Motor neuron (in vitro differentiated cells): Measurements from ENCODE around the gene STAT1. TPM values are rescaled to one million over a fixed set of nuclear protein-coding genes. Genes with fewer than 3 reads are reported as not detected.

Experiments used
- ATAC-seq, 8 experiments: fragments of 200-7000 bp; cut with Tn5 transposase; replicated peaks in 6 of 8; 2 replicates each; pipeline ENCODE4 v1.8.0; 2021; ENCODE audit warnings: mild to moderate bottlenecking in 8 of 8, moderate library complexity in 8 of 8
- H3K27ac ChIP-seq, 2 donors: fragments of 250-450 bp; sonication (Bioruptor Pico); 2 replicates each; pipeline ENCODE4 v1.9.0; 2021; ENCODE audit warnings: antibody characterized with exemption in 2 of 2, mild to moderate bottlenecking in 2 of 2, moderate library complexity in 1 of 2
- H3K4me1 ChIP-seq, 2 donors: fragments of 250-450 bp; sonication (Bioruptor Pico); replicated peaks in 1 of 2; 2 replicates each; pipeline ENCODE4 v1.6.1; 2021; ENCODE audit warnings: antibody characterized with exemption in 2 of 2, mild to moderate bottlenecking in 2 of 2, moderate library complexity in 1 of 2
- H3K4me3 ChIP-seq, 5 donors: fragments of 250-450 bp; sonication (Bioruptor Pico); 2 replicates each; pipeline ENCODE4 v1.9.0; 2021; ENCODE audit warnings: antibody characterized with exemption in 5 of 5, mild to moderate bottlenecking in 5 of 5, moderate library complexity in 4 of 5
- WGBS, 10 experiments: fragments of 450-650 bp; shearing (Covaris generic); methylation state at CpG; one replicate each; pipeline ENCODE4 v1.0.0; 2022; 5-methylcytosine and 5-hydroxymethylcytosine counted together
- in situ Hi-C, 9 experiments: fragments of 400-800 bp; cut with MboI; loops; one replicate each; pipeline ENCODE4 v1.15.0; 2021; ENCODE audit warnings: low sequenced_read_pairs in 9 of 9, low pct_unique_long_range_greater_than_20kb in 2 of 9; ENCODE audit not compliant: unreplicated experiment in 9 of 9
- total RNA-seq, 8 experiments: library from RNA; unstranded; fragments of 300-600 nt; gene quantifications; 2 replicates each; pipeline versions ENCODE4 v1.2.3 to v1.2.4, GENCODE V29; 2022

STAT1 gene
- 100 to 1,000 TPM in 1 of 8 experiments, 10 to 100 TPM in 7; 14.8 to 126 (median 39.0) TPM for total RNA-seq

- Histone ChIP-seq H3K4me3 (peak within 1 kb of the TSS; percentile 85 to 97 (median 91)), H3K4me1 (peaks cover 4 to 9% of the 10 kb centered on the region in 2 donors), H3K27ac (peak within 1 kb of the TSS; percentile 65 to 74)
- WGBS, 10 experiments: 0 to 7% (median 0%) methylated on average over 1 to 12 of the region's 68 CpGs; no CpG with 5 or more reads in 3 of the 10 experiments
- in situ Hi-C loops: no loop called here
- peak; percentile 87 to 96 (median 94) for ATAC-seq
These were observed at the start of gene STAT1 for GRCh38 chr2:191013932-191014652. Gene STAT1 (minus strand): TSS chr2:191014171. CDS start chr2:191010003, 4,168 bp downstream.

GRCh38 chr2:191063584-191063983 lies 49.6 kb upstream of the STAT1 start:
- H3K4me3 ChIP-seq: no peak overlapping the region
- no peak overlapping the region for H3K27ac ChIP-seq
- in situ Hi-C loops: loop anchor here in 2 of 9 experiments (25.0 kb wide), 3 partner anchors 99 to 449 kb away; partner anchors contain the start of gene STAT4 (in 2 of the 2)
- 71 to 100% (median 83%) methylated on average over 1 of the region's 1 CpG; no CpG with 5 or more reads in 5 of the 10 experiments for WGBS, 10 experiments
- H3K4me1 ChIP-seq: peaks cover 0 to 2% of the 10 kb centered on the region in 2 donors
- ATAC-seq: no peak

GRCh38 chr2:191061381-191061980 lies 47.5 kb upstream of the STAT1 start:
- H3K27ac ChIP-seq: no peak overlapping the region
- no peak overlapping the region for H3K4me3 ChIP-seq
- no peaks in the 10 kb centered on the region for H3K4me1 ChIP-seq
- 26 to 100% (median 90%) methylated on average over 2 to 4 of the region's 4 CpGs for WGBS, 10 experiments
- in situ Hi-C loops: loop anchor here in 2 of 9 experiments (25.0 kb wide), 3 partner anchors 101 to 451 kb away; partner anchors contain the start of gene STAT4 (in 2 of the 2)
- no peak for ATAC-seq

GRCh38 chr2:191059308-191059707 lies 45.3 kb upstream of the STAT1 start:
- H3K4me1 ChIP-seq: no peaks in the 10 kb centered on the region
- ATAC-seq: no peak
- no peak overlapping the region for H3K4me3 ChIP-seq
- in situ Hi-C loops: loop anchor here in 3 of 9 experiments (10.0 to 25.0 kb wide), 4 partner anchors 103 to 455 kb away; partner anchors contain the start of gene STAT4 (in 2 of the 3)
- WGBS, 10 experiments: 29 to 100% (median 81%) methylated on average over 1 to 3 of the region's 3 CpGs; no CpG with 5 or more reads in 2 of the 10 experiments
- no peak overlapping the region for H3K27ac ChIP-seq

- Histone ChIP-seq H3K4me1 (peaks cover 4 to 5% of the 10 kb centered on the region in 2 donors), H3K27ac (no peak overlapping the region), H3K4me3 (no peak overlapping the region)
- ATAC-seq: no peak
- in situ Hi-C loops: loop anchor here in 3 of 9 experiments (10.0 to 25.0 kb wide), 4 partner anchors 106 to 459 kb away; partner anchors contain the start of gene STAT4 (in 2 of the 3)
- WGBS, 10 experiments: 60 to 100% (median 93%) methylated on average over 1 to 2 of the region's 2 CpGs; no CpG with 5 or more reads in 2 of the 10 experiments
These were observed 42.3 kb upstream of the STAT1 start for GRCh38 chr2:191056228-191056627.

- no peak for ATAC-seq
- Histone ChIP-seq H3K4me1 (peaks cover 4 to 5% of the 10 kb centered on the region in 2 donors), H3K4me3 (no peak overlapping the region), H3K27ac (no peak overlapping the region)
- in situ Hi-C loops: loop anchor here in 3 of 9 experiments (10.0 to 25.0 kb wide), 4 partner anchors 109 to 462 kb away; partner anchors contain the start of gene STAT4 (in 2 of the 3)
- 60 to 93% (median 80%) methylated on average over 1 to 6 of the region's 6 CpGs for WGBS, 10 experiments
These were observed 39.3 kb upstream of the STAT1 start for GRCh38 chr2:191053256-191053655.

GRCh38 chr2:191051825-191052778 lies 38.1 kb upstream of the STAT1 start:
- H3K4me3 ChIP-seq: no peak overlapping the region
- in situ Hi-C loops: loop anchor here in 3 of 9 experiments (10.0 to 25.0 kb wide), 4 partner anchors 110 to 463 kb away; partner anchors contain the start of gene STAT4 (in 2 of the 3)
- 16 to 40% (median 28%) methylated on average over 4 to 10 of the region's 10 CpGs for WGBS, 10 experiments
- ATAC-seq: peak in 7 of 8 experiments; percentile 21 to 53 (median 31)
- H3K27ac ChIP-seq: no peak overlapping the region
- peaks cover 4 to 5% of the 10 kb centered on the region in 2 donors for H3K4me1 ChIP-seq

- ATAC-seq: no peak
These were observed 37.2 kb upstream of the STAT1 start for GRCh38 chr2:191051177-191051576.

GRCh38 chr2:191050640-191050987 lies 36.6 kb upstream of the STAT1 start:
- no peak overlapping the region for H3K27ac ChIP-seq
- WGBS, 10 experiments: 0 to 75% (median 40%) methylated on average over 1 of the region's 1 CpG; no CpG with 5 or more reads in 5 of the 10 experiments
- H3K4me1 ChIP-seq: peaks cover 4 to 5% of the 10 kb centered on the region in 2 donors
- no peak overlapping the region for H3K4me3 ChIP-seq
- ATAC-seq: peak in 1 of 8 experiments; percentile 24
- in situ Hi-C loops: loop anchor here in 3 of 9 experiments (10.0 to 25.0 kb wide), 4 partner anchors 112 to 464 kb away; partner anchors contain the start of gene STAT4 (in 2 of the 3)

More at GRCh38 chr2:191051177-191051576, 37.2 kb upstream of the STAT1 start:
- 65 to 100% methylated on average over 1 to 2 of the region's 3 CpGs; no CpG with 5 or more reads in 8 of the 10 experiments for WGBS, 10 experiments
- Histone ChIP-seq H3K4me1 (peaks cover 4 to 5% of the 10 kb centered on the region in 2 donors), H3K4me3 (no peak overlapping the region), H3K27ac (no peak overlapping the region)
- in situ Hi-C loops: loop anchor here in 3 of 9 experiments (10.0 to 25.0 kb wide), 4 partner anchors 111 to 464 kb away; partner anchors contain the start of gene STAT4 (in 2 of the 3)

GRCh38 chr2:191049728-191050639 lies 36.0 kb upstream of the STAT1 start:
- Histone ChIP-seq H3K27ac (no peak overlapping the region), H3K4me3 (no peak overlapping the region), H3K4me1 (peaks cover 4 to 5% of the 10 kb centered on the region in 2 donors)
- in situ Hi-C loops: loop anchor here in 3 of 9 experiments (10.0 to 25.0 kb wide), 5 partner anchors 105 to 465 kb away; partner anchors contain the start of gene STAT4 (in 3 of the 3)
- peak; percentile 13 to 82 (median 58) for ATAC-seq
- 6 to 60% (median 33%) methylated on average over 1 to 4 of the region's 4 CpGs; no CpG with 5 or more reads in 1 of the 10 experiments for WGBS, 10 experiments

GRCh38 chr2:191048073-191048472 lies 34.1 kb upstream of the STAT1 start:
- in situ Hi-C loops: loop anchor here in 1 of 9 experiments (10.0 kb wide), 1 partner anchor 107 kb away; the partner anchor contains the start of gene STAT4
- H3K27ac ChIP-seq: no peak overlapping the region
- 71 to 100% (median 96%) methylated on average over 2 to 3 of the region's 3 CpGs; no CpG with 5 or more reads in 3 of the 10 experiments for WGBS, 10 experiments
- ATAC-seq: no peak
- H3K4me3 ChIP-seq: no peak overlapping the region
- peaks cover 4 to 5% of the 10 kb centered on the region in 2 donors for H3K4me1 ChIP-seq
